PFSK-1 (cell line): ENCODE results near the gene CLDN10.

Source experiments
- FOXP2 ChIP-seq: optimal IDR thresholded peaks from 2 replicates; pipeline ENCODE3; 2011; ENCODE audit warnings: borderline replicate concordance, control low read depth, inconsistent platforms; ENCODE audit not compliant: insufficient read depth; ENCODE audit errors: extremely low read length, extremely low read depth
- POLR2AphosphoS5 ChIP-seq: IDR thresholded peaks from 2 replicates; pipeline ENCODE4 v1.6.1; 2012; ENCODE audit warnings: low read depth, mild to moderate bottlenecking, control low read depth, low read length, moderate library complexity
- REST ChIP-seq, 2 experiments: IDR thresholded peaks; 2 replicates each; pipeline versions ENCODE4 v1.6.1 to v1.8.0; 2011 to 2012; ENCODE audit warnings: low read depth in 2 of 2, low read length in 2 of 2, control low read depth in 1 of 2, inconsistent platforms in 1 of 2, mild to moderate bottlenecking in 1 of 2, moderate library complexity in 1 of 2; ENCODE audit not compliant: insufficient read depth in 1 of 2
- SIN3A ChIP-seq: IDR thresholded peaks from 2 replicates; pipeline ENCODE4 v1.6.1; 2012; ENCODE audit warnings: mild to moderate bottlenecking, low read length, moderate library complexity, borderline replicate concordance; ENCODE audit not compliant: insufficient read depth
- TAF1 ChIP-seq: IDR thresholded peaks from 2 replicates; pipeline ENCODE4 v1.6.1; 2012; ENCODE audit warnings: low read length, control low read depth, borderline replicate concordance; ENCODE audit not compliant: insufficient read depth

CLDN10 gene

GRCh38 chr13:95601216-95601615 is 48.7 kb downstream of the CLDN10 start:
- no peak for TF ChIP-seq TAF1
- TF ChIP-seq SIN3A: no peak
- no peak for TF ChIP-seq POLR2AphosphoS5
- TF ChIP-seq FOXP2: no peak
- no peak for TF ChIP-seq REST (IDR thresholded peaks at IDR 0.05; ENCODE audit: insufficient read depth in 1 of 2, low read depth in 2 of 2, low read length in 2 of 2)

DNA sequence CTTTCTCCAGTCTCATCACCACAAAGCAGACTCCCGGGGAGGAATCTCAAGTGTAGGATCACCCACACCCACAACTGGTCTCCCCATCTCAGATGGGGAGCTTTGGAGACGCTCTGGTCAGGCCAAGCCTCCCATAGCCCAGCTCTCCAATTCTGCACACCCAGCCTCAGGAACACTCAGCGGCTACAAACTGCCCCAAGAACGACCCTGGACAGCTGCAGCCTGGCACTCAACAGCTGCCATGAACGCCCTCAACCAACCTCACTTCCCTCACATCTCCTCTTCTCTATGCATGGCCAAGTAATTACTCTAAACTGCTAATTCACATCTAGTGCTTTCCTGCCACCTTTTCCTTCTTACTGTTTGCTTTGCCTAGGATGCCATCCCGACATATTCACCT is 49.4 kb downstream of the CLDN10 start:
- TF ChIP-seq FOXP2: no peak
- no peak for TF ChIP-seq SIN3A
- no peak for TF ChIP-seq TAF1
- no peak for TF ChIP-seq POLR2AphosphoS5
- no peak for TF ChIP-seq REST (IDR thresholded peaks at IDR 0.05; ENCODE audit: insufficient read depth in 1 of 2, low read depth in 2 of 2, low read length in 2 of 2)

DNA sequence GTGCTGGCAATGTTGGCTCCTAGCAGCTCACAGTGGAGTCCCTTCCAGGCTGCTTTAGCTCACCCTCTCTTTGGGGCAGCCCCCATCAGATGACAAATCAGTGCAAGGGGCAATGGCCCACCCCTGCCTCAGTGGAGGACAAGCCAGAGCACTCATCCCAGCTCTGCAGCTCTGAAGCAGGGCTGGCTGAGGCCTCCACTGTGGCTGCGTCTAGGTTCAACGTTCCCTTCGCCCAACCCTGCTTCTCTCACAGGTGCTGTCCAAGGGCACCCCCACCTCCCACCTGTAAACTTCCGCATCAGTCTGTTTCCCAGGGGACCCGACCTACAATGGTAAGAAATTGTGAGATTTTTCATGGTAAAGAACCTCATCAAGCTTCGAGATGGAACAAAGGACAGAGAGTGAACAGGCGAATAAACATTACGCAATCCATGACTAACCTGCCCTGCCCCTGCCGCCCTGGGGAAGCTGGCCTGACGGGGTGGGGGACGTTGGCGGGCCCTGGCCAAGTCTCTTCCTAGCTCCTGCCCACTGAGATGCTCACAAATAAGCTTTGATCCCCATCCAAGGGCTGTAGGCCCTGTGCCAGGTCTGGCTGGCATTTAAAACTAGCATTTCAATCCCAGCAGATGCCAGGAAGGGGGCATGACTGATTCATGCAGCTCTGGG is 51.5 kb downstream of the CLDN10 start:
- TF ChIP-seq TAF1: no peak
- TF ChIP-seq SIN3A: no peak
- TF ChIP-seq FOXP2: no peak
- TF ChIP-seq REST (IDR thresholded peaks at IDR 0.05; ENCODE audit: insufficient read depth in 1 of 2, low read depth in 2 of 2, low read length in 2 of 2): no peak
- TF ChIP-seq POLR2AphosphoS5: no peak

- no peak for TF ChIP-seq TAF1
- TF ChIP-seq POLR2AphosphoS5: no peak
- TF ChIP-seq FOXP2: no peak
- no peak for TF ChIP-seq REST (IDR thresholded peaks at IDR 0.05; ENCODE audit: insufficient read depth in 1 of 2, low read depth in 2 of 2, low read length in 2 of 2)
- TF ChIP-seq SIN3A: no peak
Observed at GRCh38 chr13:95604556-95604915, 52.0 kb downstream of the CLDN10 start.
